GM23338 (cell line): ENCODE measurements around the gene SIGLEC7. TPM values are rescaled to one million over a fixed set of nuclear protein-coding genes. Genes with fewer than 3 reads are reported as not detected.

Experiments
- ATAC-seq: fragments of 200-7000 bp; cut with Tn5 transposase; 3 replicates; pipeline ENCODE4 v1.9.1; 2020
- DNase-seq: peaks from one replicate; pipeline ENCODE4 v3.0.0-alpha.2; 2015; ENCODE audit warnings: low spot score
- H2AFZ ChIP-seq: fragments of 200-600 bp; sonication (generic); 2 replicates; pipeline ENCODE4 v1.8.0; 2016; ENCODE audit warnings: antibody characterized with exemption, mild to moderate bottlenecking, moderate library complexity
- H3F3A ChIP-seq: fragments of 200-600 bp; sonication (generic); replicated peaks from 2 replicates; pipeline ENCODE4 v1.8.0; 2017; ENCODE audit warnings: antibody characterized with exemption, mixed run types, low read depth
- H3K27ac ChIP-seq: fragments of 200-600 bp; sonication (generic); 2 replicates; pipeline ENCODE4 v1.6.1; 2016; ENCODE audit warnings: low read depth
- H3K27me3 ChIP-seq: fragments of 200-600 bp; sonication (generic); 2 replicates; pipeline ENCODE4 v1.8.0; 2016; ENCODE audit warnings: mild to moderate bottlenecking, mixed run types, moderate library complexity; ENCODE audit not compliant: insufficient read depth
- H3K36me3 ChIP-seq: fragments of 200-600 bp; sonication (generic); 2 replicates; pipeline ENCODE4 v1.8.0; 2016; ENCODE audit warnings: mild to moderate bottlenecking; ENCODE audit not compliant: insufficient read depth
- H3K4me1 ChIP-seq: fragments of 200-600 bp; sonication (generic); 2 replicates; pipeline ENCODE4 v1.8.0; 2016; ENCODE audit warnings: mild to moderate bottlenecking, moderate library complexity; ENCODE audit not compliant: insufficient read depth
- H3K4me2 ChIP-seq: fragments of 200-600 bp; sonication (generic); 2 replicates; pipeline ENCODE4 v1.7.1; 2017; ENCODE audit warnings: mixed run types
- H3K4me3 ChIP-seq: fragments of 200-600 bp; sonication (generic); 2 replicates; pipeline ENCODE4 v1.6.1; 2016; ENCODE audit warnings: mixed run types
- H3K79me2 ChIP-seq: fragments of 200-600 bp; sonication (generic); replicated peaks from 2 replicates; pipeline ENCODE4 v1.8.0; 2017; ENCODE audit warnings: mild to moderate bottlenecking; ENCODE audit not compliant: insufficient read depth
- H3K9me2 ChIP-seq: fragments of 200-600 bp; sonication (generic); 2 replicates; pipeline ENCODE4 v1.8.0; 2017; ENCODE audit not compliant: insufficient read depth
- H4K20me1 ChIP-seq: fragments of 200-600 bp; sonication (generic); replicated peaks from 2 replicates; pipeline ENCODE4 v1.8.0; 2017; ENCODE audit warnings: mild to moderate bottlenecking; ENCODE audit not compliant: insufficient read depth
- H3K27ac Mint-ChIP-seq: 2 replicates; pipeline ENCODE4 v1.8.0; 2020; ENCODE audit warnings: inconsistent platforms, mild to moderate bottlenecking, moderate library complexity, mixed read lengths
- H3K27me3 Mint-ChIP-seq: 3 replicates; pipeline ENCODE4 v1.8.0; 2022; ENCODE audit warnings: low read depth, mild to moderate bottlenecking, moderate library complexity, mixed read lengths, inconsistent platforms; ENCODE audit not compliant: insufficient read depth, poor library complexity
- H3K36me3 Mint-ChIP-seq: 3 replicates; pipeline ENCODE4 v1.8.0; 2021; ENCODE audit warnings: low read depth, mild to moderate bottlenecking, inconsistent platforms, moderate library complexity, mixed read lengths
- H3K4me1 Mint-ChIP-seq: 3 replicates; pipeline ENCODE4 v1.8.0; 2020; ENCODE audit warnings: mild to moderate bottlenecking, inconsistent platforms, mixed read lengths
- H3K4me3 Mint-ChIP-seq: 3 replicates; pipeline ENCODE4 v1.8.0; 2021; ENCODE audit warnings: moderate library complexity, mild to moderate bottlenecking, inconsistent platforms, mixed read lengths
- H3K9me3 Mint-ChIP-seq: 3 replicates; pipeline ENCODE4 v1.8.0; 2020; ENCODE audit warnings: moderate library complexity, mild to moderate bottlenecking, inconsistent platforms, mixed read lengths
- CREB1 ChIP-seq: fragments of 250-450 bp; sonication (Bioruptor Pico); IDR thresholded peaks from 2 replicates; pipeline ENCODE4 v1.5.0; 2020; ENCODE audit warnings: low read depth, mild to moderate bottlenecking, moderate library complexity
- ETS1 ChIP-seq: IDR thresholded peaks from 2 replicates; pipeline ENCODE4 v1.6.1; 2016; ENCODE audit warnings: antibody characterized with exemption
- EZH2 ChIP-seq: fragments of 200-600 bp; sonication (generic); IDR thresholded peaks from one replicate; pipeline ENCODE4 v1.8.0; 2017; ENCODE audit warnings: antibody characterized with exemption, mild to moderate bottlenecking, low read depth; ENCODE audit not compliant: unreplicated experiment
- EZH2phosphoT487 ChIP-seq: fragments of 200-600 bp; sonication (generic); IDR thresholded peaks from one replicate; pipeline ENCODE4 v1.8.1; 2018; ENCODE audit warnings: antibody characterized with exemption; ENCODE audit not compliant: unreplicated experiment
- NANOG ChIP-seq: IDR thresholded peaks from 2 replicates; pipeline ENCODE4 v1.6.1; 2016; ENCODE audit warnings: antibody characterized with exemption, borderline replicate concordance
- POLR2AphosphoS5 ChIP-seq: IDR thresholded peaks from 2 replicates; pipeline ENCODE4 v1.6.1; 2016; ENCODE audit warnings: antibody characterized with exemption, low read depth
- REST ChIP-seq: IDR thresholded peaks from one replicate; pipeline ENCODE4 v1.6.1; 2018; ENCODE audit warnings: antibody characterized with exemption; ENCODE audit not compliant: unreplicated experiment
- ZNF114 ChIP-seq: fragments of 250-450 bp; sonication (Bioruptor Pico); IDR thresholded peaks from 2 replicates; pipeline ENCODE4 v1.5.0; 2020; ENCODE audit warnings: mild to moderate bottlenecking, moderate library complexity
- polyA plus RNA-seq: library from polyadenylated mRNA; unstranded; fragments of >200 nt; fragmentation: Nextera tagmentation; extraction: Ambion mirVana; gene quantifications from 2 replicates; pipeline ENCODE4 v1.2.1, GENCODE V29; 2016
- total RNA-seq: library from RNA; depleted of rRNA; stranded (reverse); fragments of >200 nt; shearing (Covaris generic); gene quantifications from 2 replicates; pipeline ENCODE4 v1.2.3, GENCODE V29; 2014
- TF ChIP-seq, protein P1 (sequence below), 2 experiments: fragments of 200-600 bp in 1 of 2; sonication (generic) in 1 of 2; conservative IDR thresholded peaks; 2 replicates each; pipeline versions ENCODE4 v1.5.1 to v1.6.1; 2016 to 2017; ENCODE audit warnings: antibody characterized with exemption in 2 of 2, low read depth in 2 of 2, mild to moderate bottlenecking in 2 of 2, moderate library complexity in 1 of 2

SIGLEC7 gene
- total and polyA plus RNA-seq, 2 experiments from 2014 or later, result not detected

- Histone ChIP-seq H3K4me3 (no peak overlapping the region), H3K27ac (no peak overlapping the region), H4K20me1 (no peaks in the 10 kb centered on the region), H3K36me3 (no peaks in the 10 kb centered on the region), H3K9me2 (no peaks in the 10 kb centered on the region), H3K4me2 (no peak overlapping the region), H3F3A (no peaks in the 10 kb centered on the region), H2AFZ (no peak overlapping the region), H3K27me3 (no peaks in the 10 kb centered on the region), H3K4me1 (no peaks in the 10 kb centered on the region), H3K79me2 (no peaks in the 10 kb centered on the region)
- DNase-seq (no peak), ATAC-seq (no peak)
- no peak overlapping the region for H3K4me3 Mint-ChIP-seq
- H3K27ac Mint-ChIP-seq, result no peak overlapping the region
- no peaks in the 10 kb centered on the region; the same call in 1 of the 3 replicates for H3K9me3 Mint-ChIP-seq
- TF ChIP-seq, protein P1, sequence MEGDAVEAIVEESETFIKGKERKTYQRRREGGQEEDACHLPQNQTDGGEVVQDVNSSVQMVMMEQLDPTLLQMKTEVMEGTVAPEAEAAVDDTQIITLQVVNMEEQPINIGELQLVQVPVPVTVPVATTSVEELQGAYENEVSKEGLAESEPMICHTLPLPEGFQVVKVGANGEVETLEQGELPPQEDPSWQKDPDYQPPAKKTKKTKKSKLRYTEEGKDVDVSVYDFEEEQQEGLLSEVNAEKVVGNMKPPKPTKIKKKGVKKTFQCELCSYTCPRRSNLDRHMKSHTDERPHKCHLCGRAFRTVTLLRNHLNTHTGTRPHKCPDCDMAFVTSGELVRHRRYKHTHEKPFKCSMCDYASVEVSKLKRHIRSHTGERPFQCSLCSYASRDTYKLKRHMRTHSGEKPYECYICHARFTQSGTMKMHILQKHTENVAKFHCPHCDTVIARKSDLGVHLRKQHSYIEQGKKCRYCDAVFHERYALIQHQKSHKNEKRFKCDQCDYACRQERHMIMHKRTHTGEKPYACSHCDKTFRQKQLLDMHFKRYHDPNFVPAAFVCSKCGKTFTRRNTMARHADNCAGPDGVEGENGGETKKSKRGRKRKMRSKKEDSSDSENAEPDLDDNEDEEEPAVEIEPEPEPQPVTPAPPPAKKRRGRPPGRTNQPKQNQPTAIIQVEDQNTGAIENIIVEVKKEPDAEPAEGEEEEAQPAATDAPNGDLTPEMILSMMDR (conservative IDR thresholded peaks at IDR 0.05; ENCODE audit: low read depth in 2 of 2), result no peak
- H3K27me3 Mint-ChIP-seq, result peaks cover 19% of the 10 kb centered on the region
- peaks cover 4% of the 10 kb centered on the region; the same call in 2 of the 3 replicates for H3K4me1 Mint-ChIP-seq
- no peaks in the 10 kb centered on the region; the same call in 2 of the 3 replicates for H3K36me3 Mint-ChIP-seq
Measured at GRCh38 chr19:51122112-51122981, 19.8 kb upstream of the SIGLEC7 start.

GRCh38 chr19:51123381-51123800, 18.7 kb upstream of the SIGLEC7 start:
- Mint-ChIP-seq H3K4me1 (peaks cover 4% of the 10 kb centered on the region; the same call in 2 of the 3 replicates), H3K27ac (no peak overlapping the region), H3K9me3 (no peaks in the 10 kb centered on the region; the same call in 1 of the 3 replicates), H3K36me3 (no peaks in the 10 kb centered on the region; the same call in 2 of the 3 replicates), H3K4me3 (no peak overlapping the region), H3K27me3 (peaks cover 20% of the 10 kb centered on the region)
- ATAC-seq (no peak), DNase-seq (no peak)
- Histone ChIP-seq H3F3A (no peaks in the 10 kb centered on the region), H3K36me3 (no peaks in the 10 kb centered on the region), H4K20me1 (no peaks in the 10 kb centered on the region), H3K27ac (no peak overlapping the region), H3K4me2 (no peak overlapping the region), H3K4me1 (no peaks in the 10 kb centered on the region), H2AFZ (no peak overlapping the region), H3K4me3 (no peak overlapping the region), H3K79me2 (no peaks in the 10 kb centered on the region), H3K27me3 (no peaks in the 10 kb centered on the region), H3K9me2 (no peaks in the 10 kb centered on the region)
- no peak for TF ChIP-seq EZH2phosphoT487
- no peak for TF ChIP-seq POLR2AphosphoS5
- TF ChIP-seq ZNF114 (CRISPR knock-in tag), result no peak
- no peak for TF ChIP-seq ETS1
- no peak for TF ChIP-seq REST
- no peak for TF ChIP-seq CREB1 (CRISPR knock-in tag)
- no peak for TF ChIP-seq EZH2
- TF ChIP-seq, protein P1 (conservative IDR thresholded peaks at IDR 0.05; ENCODE audit: low read depth in 2 of 2), result no peak
- no peak for TF ChIP-seq NANOG
